HG02678 (cell line): Measurements from ENCODE around the gene SPP1.
"Not testable (repeated sequence)": the region's sequence is repeated elsewhere in the genome, so short reads cannot be mapped to it uniquely, and the experiment has no call there.

Source experiments
- ATAC-seq: cut with Tn5 transposase; IDR thresholded peaks from one replicate; pipeline ENCODE4 v1.9.1; 2021; ENCODE audit warnings: mild to moderate bottlenecking, moderate library complexity; ENCODE audit not compliant: unreplicated experiment

The SPP1 gene

GRCh38 chr4:87975466-87975865 is at the start of gene SPP1:
Gene SPP1 (plus strand): TSS chr4:87975714. CDS start chr4:87976896, 1,182 bp downstream.
- peak; percentile 71 for ATAC-seq

- ATAC-seq = no peak
Measured at GRCh38 chr4:87926554-87927098, 48.9 kb upstream of the SPP1 start.

GRCh38 chr4:87930629-87931028 is 44.9 kb upstream of the SPP1 start:
- ATAC-seq = no peak

- no peak for ATAC-seq
Measured at GRCh38 chr4:87931932-87932331, 43.6 kb upstream of the SPP1 start.

GRCh38 chr4:87932718-87933141 is 42.8 kb upstream of the SPP1 start:
- no peak for ATAC-seq

- no peak for ATAC-seq
Measured at GRCh38 chr4:87933337-87933736, 42.2 kb upstream of the SPP1 start.

- no peak for ATAC-seq
Measured at GRCh38 chr4:87934157-87934704, 41.3 kb upstream of the SPP1 start.

GRCh38 chr4:87934973-87935372 is 40.5 kb upstream of the SPP1 start:
- no peak for ATAC-seq

- not testable (repeated sequence) for ATAC-seq
Measured at GRCh38 chr4:87935954-87936353, 39.6 kb upstream of the SPP1 start.

GRCh38 chr4:87937523-87937922 is 38.0 kb upstream of the SPP1 start:
- no peak for ATAC-seq

- no peak for ATAC-seq
Measured at GRCh38 chr4:87938746-87939145, 36.8 kb upstream of the SPP1 start.

- ATAC-seq = no peak
Measured at GRCh38 chr4:87939978-87940690, 35.4 kb upstream of the SPP1 start.

- ATAC-seq = not testable (repeated sequence)
Measured at GRCh38 chr4:87940809-87941208, 34.7 kb upstream of the SPP1 start.

- no peak for ATAC-seq
Measured at GRCh38 chr4:87941537-87942392, 33.7 kb upstream of the SPP1 start.

- ATAC-seq = no peak
Measured at GRCh38 chr4:87943660-87944149, 31.8 kb upstream of the SPP1 start.

- no peak for ATAC-seq
Measured at GRCh38 chr4:87944967-87945366, 30.5 kb upstream of the SPP1 start.

GRCh38 chr4:87946766-87947165 is 28.7 kb upstream of the SPP1 start:
- ATAC-seq = no peak

GRCh38 chr4:87947381-87948160 is 27.9 kb upstream of the SPP1 start:
- ATAC-seq = no peak

GRCh38 chr4:87949961-87950360 is 25.6 kb upstream of the SPP1 start:
- no peak for ATAC-seq

GRCh38 chr4:87950493-87950892 is 25.0 kb upstream of the SPP1 start:
- ATAC-seq = no peak
